Left cardiac atrium (tissue), 4 donors: Measurements from ENCODE around the gene EXTL1. TPM values are rescaled to one million over a fixed set of nuclear protein-coding genes. Genes with fewer than 3 reads are reported as not detected.

Experiments used
- ATAC-seq, 2 donors: fragments of 200-7000 bp; cut with Tn5 transposase; one replicate each; pipeline ENCODE4 v1.9.1; 2020; ENCODE audit warnings: mild to moderate bottlenecking in 2 of 2, moderate library complexity in 2 of 2
- DNase-seq: peaks from one replicate; pipeline ENCODE4 v3.0.0-alpha.2; 2020
- intact Hi-C, 2 donors: fragments of 100-400 bp; cut with DNase I; formaldehyde crosslinking; loops; one replicate each; pipeline versions ENCODE4 v1.14.1 to v1.15.1; 2022 to 2023
- total RNA-seq, 2 donors: library from RNA; stranded (reverse); fragmentation: NEBNext Ultra II Directional; extraction: Animal tissue kit (Norgen Biotek cat#: 25700); gene quantifications; one replicate each; pipeline ENCODE4 v1.2.1, GENCODE V29; 2021
- donor health status: DM: no; HTN: yes; CAD: no.
- donor health status: DM: no; HTN: yes; CAD: no; lungs with severe emphysema.
- donor health status: DM: yes; HTN: yes; CAD: no.
- donor health status: Dilated cardiomyopathy.

EXTL1 gene
- total RNA-seq, 2 donors from 2014 or later: 1.3 to 3.2 TPM

DNA sequence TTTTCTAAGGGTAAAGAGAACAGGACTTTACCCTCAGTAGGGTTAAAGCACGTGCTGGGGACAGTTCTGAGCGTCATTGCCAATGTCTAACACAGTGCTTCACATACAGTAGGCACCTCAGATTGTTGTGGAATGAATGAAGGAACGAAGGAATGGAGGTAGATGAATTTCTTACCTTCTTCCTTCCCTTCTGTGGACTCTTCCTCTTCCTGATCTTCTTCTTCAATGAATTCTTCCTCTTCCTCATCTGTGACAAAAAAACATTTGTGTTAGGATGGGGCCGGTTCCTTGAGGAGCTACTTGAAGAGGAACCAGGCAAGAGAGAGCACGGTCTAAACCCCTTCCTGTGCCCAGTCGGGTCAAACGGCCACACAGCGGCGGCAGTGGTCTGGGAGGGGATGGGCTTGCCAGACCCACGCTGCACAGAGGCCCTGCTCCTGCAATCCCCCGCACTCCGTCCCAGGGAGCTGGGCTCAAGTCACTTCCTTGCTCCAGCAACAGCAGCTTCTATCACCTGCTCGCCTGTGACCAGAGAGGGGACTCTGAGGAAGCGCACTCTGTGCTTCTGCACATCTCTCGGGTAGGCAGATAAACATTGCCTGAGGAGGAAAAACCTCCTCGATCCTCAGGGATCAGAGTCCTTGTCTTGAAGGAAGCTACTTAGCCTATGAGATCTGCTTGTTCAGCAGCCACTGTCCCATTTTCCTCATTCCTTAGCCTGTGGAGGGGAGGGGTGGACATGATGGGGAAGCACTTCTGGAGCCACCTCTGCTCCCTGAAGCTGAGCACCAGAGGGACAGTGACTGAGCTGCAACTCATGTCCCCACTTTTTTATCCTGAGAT, 32.4 kb downstream of the EXTL1 start:
- no peak for DNase-seq
- ATAC-seq: no peak

DNA sequence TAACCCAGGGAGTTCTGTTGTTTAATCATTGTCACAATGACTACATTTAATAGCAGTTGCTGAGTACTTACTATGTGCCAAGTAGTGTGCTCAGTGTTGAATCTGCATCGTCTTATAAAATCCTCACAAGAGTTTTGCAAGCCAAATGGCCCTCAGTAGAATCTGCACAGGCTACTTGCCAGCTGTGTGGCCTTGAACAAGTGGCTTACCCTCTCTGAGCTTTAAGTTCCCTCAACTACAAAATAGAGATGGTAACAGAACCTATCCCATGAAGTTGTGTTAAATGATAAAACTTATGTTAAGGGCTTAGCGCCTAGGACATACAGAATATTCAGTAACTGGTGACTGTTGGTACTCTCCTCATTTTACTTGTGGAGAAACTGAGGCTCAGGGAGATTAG, 33.5 kb downstream of the EXTL1 start:
- DNase-seq: no peak
- ATAC-seq: no peak
- intact Hi-C loops: no loop called here

More for the DNA sequence above, 32.4 kb downstream of the EXTL1 start:
- intact Hi-C loops: no loop called here

DNA sequence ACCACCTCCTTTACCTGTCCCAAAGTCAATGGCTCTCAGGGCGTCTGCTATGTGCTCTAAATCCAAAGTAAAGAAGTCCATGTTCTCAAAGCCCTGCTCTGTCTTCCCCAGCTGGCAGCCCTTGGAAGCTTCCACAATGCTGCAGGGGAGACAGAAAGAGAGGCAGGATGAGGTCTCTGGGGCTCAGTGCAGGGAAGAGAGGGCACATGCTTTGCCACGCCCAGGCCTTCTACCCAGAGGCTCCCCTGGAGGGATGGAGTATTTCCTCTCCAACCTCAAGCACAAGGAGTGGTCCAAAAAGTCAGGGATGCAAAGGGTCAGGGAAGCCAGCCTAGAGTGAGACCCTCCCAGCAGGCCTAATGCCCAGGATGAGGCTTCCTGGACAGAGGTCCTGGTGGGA, 35.6 kb downstream of the EXTL1 start:
- no peak for DNase-seq
- intact Hi-C loops: no loop called here
- no peak for ATAC-seq

DNA sequence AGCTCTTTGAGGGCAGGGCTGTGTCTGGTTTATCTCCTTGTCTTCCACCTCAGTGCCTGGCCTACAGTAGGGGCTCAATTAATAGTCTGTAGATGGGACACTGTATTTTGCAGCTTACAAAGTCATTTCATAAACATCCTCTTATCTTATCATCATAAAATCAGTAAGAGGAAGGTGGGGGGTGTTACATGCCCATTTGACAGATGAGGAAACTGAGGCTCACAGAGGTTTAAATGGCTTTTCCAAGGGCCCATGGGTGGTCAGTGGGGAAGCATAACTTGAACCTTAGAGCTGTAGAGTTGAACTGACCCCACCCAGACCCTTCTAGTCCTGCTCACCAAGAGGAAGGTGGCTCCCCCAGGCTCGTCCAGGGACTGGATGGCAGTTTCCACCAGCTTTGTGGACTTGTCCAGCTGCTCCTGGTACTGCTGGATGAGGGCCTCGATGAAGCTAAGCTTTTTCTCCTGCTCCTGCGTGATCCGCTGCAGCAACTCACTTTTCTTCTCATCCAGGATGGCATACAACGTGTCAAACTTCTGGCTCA, 36.5 kb downstream of the EXTL1 start:
- intact Hi-C loops: no loop called here
- DNase-seq: no peak
- no peak for ATAC-seq

DNA sequence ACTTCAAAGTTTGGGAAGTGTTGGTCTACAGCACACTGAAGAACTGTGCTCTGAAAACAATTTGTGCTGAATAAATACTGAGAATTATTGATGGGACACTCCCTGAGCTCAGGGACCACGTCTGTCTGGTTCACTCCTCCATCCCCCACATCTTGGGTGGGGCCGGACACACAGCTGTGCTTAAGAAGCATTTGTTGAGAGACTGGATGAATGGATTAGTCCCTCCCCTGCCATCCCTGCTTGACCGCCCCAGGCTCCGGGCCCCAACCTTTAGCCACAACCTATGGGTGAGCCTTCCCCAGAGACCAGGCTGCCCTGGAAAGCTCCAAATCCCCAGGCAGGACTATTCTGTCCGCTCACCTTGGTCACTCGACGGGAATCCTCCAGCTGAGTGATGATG, 38.3 kb downstream of the EXTL1 start:
- DNase-seq (no peak), ATAC-seq (no peak)
- intact Hi-C loops: no loop called here

DNA sequence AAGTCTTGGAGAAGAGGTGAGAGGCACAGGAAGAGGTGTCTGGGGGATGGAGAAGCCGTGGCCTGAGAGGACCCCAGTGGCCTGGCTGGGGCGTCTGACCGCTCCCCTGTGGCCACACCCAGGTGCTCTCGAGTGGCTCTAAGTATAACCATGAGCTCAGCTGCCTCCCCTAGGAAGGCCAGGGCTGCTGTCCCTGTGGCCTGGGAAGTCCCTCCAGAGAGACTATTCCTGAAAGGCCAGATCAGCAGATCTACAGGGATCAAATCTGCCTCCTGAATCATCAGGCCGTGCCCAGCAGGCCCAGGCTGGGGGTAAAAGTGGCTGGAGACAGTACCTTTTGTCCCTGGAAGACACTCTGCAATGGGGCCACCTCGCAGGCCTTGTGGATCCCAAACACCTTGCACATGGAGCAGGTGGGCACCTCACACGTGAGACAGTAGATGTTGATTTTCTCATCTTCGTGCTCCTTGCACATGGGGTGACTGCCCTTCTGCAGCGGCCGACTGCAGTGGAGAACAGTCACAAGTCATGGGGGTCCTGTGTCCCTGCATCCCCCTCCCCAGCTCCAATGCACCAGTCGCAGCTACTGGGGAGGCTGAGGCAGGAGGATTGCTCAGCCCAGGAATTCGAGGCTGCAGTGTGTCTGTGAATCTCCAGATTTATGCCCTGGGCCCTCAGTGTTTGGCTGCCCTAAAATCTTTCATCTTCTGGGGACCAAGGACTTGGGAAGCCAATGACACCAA, 39.4 kb downstream of the EXTL1 start:
- DNase-seq (no peak), ATAC-seq (peak; percentile 29 to 69)
- intact Hi-C loops: no loop called here

DNA sequence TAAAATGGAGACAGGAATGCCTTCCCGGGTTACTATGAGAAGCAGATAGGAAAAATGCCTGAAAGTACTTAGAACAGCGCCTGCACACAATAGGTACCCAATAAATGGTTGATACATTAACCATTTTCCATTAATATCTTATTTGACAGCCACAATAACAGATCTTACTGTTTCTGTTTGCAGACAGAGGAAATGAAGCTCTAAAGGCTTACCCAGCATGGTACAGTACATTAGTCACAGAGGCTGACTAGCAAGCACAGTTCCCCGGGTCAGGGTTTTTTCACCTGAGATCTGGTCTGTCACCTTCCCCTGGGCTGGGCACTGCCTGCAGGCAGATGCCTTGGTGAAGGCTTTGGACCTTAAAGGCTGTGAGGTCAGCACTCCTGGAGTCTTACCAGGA, 43.0 kb downstream of the EXTL1 start:
- ATAC-seq (no peak), DNase-seq (no peak)
- intact Hi-C loops: no loop called here

DNA sequence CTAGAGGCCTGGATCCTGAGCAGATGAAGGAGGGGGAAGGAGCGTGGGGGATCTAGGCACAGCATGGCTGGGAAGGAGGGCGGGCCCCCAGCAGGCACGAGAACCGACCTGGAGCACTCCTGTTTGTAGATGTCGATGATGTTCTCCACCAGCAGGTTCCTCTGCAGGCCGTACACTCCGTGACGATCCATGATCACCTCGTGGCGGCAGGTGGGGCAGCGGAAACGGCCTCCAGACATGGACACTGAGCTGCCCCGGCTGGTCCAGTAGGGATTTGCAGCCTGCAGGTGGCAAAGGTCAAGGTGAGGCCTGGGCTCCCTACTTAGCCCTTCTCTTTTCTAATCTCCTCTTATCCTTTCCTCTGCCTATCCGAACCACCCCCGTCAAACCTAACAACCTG, 44.6 kb downstream of the EXTL1 start:
- intact Hi-C loops: loop anchor here in 1 of 2 donors (2.0 kb wide), 1 partner anchor 29 kb away; no protein-coding TSS in a partner anchor
- ATAC-seq (no peak), DNase-seq (no peak)

DNA sequence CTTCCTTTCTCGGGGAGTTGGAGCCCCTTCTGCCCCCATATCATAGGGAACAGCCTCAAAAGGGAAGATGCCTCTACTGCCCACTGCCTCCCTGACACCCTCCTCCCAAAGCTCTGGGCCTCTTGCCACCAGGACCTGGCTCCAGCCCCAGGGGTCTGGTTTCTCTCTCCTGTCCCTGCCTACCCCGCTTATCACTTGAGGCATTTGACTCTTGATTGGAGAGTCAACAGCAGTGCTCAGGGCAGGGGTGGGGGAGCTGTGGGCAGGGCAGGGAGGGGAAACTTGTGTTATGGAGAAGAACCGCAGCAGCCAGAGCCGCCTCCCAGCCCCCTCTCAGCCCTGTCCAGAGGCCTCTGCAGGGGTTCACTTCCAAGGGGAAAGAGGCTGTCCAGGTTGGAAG, 45.3 kb downstream of the EXTL1 start:
- DNase-seq: peak; percentile 67
- intact Hi-C loops: loop anchor here in 1 of 2 donors (2.0 kb wide), 1 partner anchor 28 kb away; no protein-coding TSS in a partner anchor
- peak; percentile 90 to 95 for ATAC-seq

DNA sequence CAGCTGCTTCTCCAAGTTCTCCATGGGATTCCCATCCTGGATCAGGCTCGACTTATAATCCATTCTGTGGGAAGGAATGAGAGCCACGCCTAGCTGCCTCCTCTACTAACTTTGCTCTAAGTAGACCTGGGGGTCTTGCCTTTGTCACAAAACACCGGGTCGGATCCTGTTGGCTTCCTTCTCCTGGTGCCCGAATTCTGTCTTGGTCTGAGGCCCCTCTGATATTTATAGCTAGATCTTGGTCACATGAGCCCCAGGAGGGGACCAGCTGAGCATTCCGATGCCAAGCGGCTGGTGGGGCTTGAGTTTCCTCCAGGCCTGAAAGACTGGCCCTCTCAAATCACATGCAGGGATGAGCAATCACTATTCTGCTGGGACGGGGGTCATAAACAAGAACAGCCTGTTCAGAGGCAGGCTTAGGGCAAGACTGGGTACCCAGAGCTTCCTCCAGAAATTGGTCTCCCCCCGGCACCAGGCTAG, 45.9 kb downstream of the EXTL1 start, which contains the start of gene TRIM63:
TSS of gene TRIM63 (minus strand) at position 199 of the 480 bp plus-strand sequence. CDS start at position 63, 136 bp downstream.
- intact Hi-C loops: loop anchor here in 1 of 2 donors (2.0 kb wide), 1 partner anchor 27 kb away; no protein-coding TSS in a partner anchor
- peak; percentile 67 to 81 for ATAC-seq
- DNase-seq: peak; percentile 55

DNA sequence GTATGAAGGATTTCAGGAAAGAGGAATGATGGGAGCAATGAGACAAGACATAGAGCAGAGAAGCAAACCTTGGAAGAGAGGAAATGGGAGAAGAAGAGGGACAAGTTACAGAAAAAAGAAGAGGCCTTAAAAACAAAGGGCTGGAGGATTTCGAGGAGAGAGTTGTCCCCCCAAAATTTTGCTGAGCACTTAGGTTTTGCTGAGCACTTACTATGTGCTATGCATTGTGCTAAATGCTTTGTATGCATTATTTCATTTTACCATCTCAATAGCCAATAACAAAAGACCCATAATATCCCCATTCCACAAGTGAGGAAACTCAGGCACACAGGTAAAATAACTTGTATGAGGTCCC, 48.3 kb downstream of the EXTL1 start:
- ATAC-seq: no peak
- intact Hi-C loops: no loop called here

DNA sequence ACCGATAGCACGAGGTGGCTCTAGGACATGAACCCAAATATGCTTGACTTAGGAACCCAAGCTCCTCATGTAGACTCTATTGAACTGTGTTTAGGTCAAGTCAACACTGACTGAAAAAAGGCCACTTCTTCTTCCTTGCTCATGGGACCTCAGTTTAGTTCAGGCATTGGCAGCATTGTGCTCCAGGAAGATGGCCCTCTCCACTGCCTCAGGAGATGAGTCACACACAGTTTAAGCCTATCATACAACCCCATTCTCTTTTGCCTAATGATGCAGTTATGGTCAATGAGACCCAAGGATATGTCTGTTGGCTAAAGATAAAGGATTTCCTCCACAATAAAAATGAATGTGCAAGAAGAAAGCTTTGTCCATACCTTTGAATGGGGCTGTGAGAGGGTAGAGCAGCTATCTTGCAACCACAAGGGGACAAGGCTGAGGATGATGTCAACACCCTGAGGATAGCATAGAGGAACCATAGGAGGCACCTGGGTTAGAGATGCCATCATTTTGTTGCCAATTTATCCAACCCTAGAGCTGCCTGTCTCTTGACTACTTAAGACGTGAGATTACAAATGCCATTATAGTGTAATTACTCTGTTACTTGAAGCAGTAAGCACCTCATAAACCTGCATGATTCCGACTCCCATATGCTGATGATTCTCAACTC, 48.9 kb downstream of the EXTL1 start:
- no peak for ATAC-seq
- no peak for DNase-seq
- intact Hi-C loops: no loop called here

More for the DNA sequence above, 48.3 kb downstream of the EXTL1 start:
- no peak for DNase-seq

DNA sequence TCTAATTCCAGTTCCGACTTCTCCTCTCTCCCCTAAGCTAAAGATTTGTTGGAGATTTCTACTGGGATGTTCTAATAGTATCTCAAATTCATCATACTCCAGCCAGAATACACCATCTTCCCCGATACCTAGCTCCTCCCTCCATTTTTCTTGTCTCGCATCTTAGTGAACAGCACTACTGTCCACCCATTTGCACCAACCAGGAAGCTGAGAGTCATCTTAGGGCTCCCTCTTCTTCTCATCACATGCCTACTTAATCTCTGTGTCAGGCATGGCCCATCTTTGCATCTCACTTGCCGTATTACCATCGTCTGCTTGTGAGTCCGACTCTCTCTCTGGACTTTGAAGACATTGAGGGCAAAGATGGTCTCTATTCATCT, 49.4 kb downstream of the EXTL1 start:
- DNase-seq (no peak), ATAC-seq (no peak)
- intact Hi-C loops: no loop called here

DNA sequence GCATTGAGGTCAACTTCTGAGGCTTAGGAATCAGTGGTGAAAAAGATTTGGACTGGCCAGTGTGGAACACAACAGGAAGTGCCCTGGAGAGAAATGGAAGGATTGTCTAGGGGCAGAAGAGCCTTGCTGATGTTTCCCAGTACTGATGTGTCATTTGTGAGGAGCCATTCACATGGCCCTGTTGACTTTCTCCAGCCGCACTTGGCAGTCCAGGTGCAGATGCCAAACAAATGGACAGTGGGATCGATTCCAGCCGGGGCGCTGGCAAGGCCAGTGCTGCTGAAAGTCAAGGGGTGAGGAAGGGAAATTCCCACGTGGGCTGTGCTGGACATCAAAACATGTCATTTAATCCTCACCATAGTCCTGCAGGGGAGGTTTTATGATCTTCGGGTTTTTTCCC, 50.7 kb downstream of the EXTL1 start:
- intact Hi-C loops: no loop called here
- DNase-seq (peak; percentile 47), ATAC-seq (peak; percentile 42)

DNA sequence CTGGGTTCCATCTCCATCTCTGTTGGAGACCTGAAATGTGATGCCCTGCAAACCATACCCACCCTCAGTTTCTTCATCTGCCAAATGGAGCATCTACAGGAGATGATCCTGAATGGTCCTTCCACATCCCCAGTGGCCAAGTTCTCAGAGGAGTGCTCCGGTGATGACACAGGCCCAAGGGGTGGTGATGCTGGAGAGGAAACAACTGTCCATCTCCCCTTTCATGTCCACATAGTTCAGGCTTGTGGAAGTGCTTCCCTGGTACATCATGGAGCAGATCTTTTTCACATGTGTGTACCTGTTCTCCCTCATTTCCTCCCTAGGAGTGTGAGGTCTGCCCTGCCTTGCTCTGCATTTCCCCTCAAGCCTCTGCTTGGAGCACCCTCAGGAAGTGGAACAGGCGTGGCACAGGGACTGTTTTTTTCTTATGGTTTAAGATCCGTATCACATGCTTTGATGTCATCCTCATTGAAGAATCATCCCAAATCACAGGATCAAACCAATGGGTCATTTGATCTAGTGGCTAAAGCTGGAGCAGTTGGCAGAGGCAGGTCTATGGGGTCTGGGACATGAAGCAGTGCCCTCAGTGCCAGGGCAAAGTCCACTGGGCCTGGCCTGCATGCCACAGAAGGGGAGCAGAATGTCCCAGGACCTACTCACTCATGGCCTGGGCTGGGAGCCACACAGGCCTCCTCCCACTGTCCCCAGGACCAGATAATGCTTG, 54.0 kb downstream of the EXTL1 start:
- ATAC-seq: peak in 1 of 2 donors; percentile 70
- no peak for DNase-seq
- intact Hi-C loops: no loop called here

DNA sequence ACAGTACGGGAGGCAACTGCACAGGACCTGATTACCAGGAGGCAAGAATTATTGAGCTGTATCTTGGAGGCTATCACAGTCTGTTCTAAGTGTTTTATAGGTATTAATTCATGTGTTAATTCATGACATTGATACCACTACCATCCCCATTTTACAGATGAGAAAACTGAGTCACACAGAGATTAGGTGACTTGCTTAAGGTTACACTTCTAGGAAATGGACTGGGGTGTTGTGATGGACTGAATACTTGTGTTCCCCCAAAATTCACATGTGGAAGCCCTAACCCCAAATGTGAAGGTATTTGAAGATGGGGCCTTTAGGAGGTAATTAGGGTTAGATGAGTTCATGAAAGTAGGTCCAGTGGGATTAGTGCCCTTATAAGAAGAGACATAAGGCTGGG, 55.9 kb downstream of the EXTL1 start:
- ATAC-seq: no peak
- no peak for DNase-seq
- intact Hi-C loops: no loop called here

DNA sequence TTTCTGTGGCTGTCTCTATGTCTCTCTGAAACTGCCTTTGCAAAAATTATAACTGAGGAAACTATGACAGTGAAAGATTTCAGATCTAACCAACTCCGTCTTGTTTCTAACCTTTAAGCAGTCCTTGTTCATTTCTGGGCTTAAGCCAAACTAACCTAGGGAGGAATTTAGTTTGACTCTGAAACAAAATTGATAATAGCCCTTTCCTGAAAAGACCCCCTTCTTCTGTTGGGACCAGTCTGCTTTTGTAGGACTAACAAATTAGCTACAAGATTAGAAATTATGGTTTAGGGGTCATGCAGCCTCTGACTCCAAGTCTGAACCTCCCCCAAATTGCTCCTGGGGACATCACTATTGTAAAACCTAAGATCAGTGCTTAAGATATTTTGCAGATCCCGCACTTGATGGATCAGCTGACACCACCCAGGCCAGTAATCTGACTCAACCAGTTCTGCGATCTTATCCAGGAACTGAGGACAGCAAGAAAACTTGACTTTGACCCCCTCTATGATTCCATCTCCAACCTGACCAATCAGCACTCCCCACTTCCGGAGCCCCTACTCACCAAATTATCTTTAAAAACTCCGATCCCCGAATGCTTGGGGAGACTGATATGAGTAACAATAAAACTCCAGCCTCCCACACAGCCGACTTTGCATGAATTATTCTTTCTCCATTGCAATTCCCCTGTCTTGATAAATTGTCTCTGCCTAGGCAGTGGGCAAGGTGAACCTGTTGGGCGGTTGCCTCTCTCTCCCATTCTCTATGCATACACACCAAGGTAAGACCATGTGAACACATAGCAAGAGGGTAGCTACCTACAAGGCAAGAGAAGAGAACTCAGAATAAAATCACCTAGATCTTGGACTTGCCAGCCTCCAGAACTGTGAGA, 57.0 kb downstream of the EXTL1 start:
- DNase-seq (no peak), ATAC-seq (no peak)
- intact Hi-C loops: no loop called here

DNA sequence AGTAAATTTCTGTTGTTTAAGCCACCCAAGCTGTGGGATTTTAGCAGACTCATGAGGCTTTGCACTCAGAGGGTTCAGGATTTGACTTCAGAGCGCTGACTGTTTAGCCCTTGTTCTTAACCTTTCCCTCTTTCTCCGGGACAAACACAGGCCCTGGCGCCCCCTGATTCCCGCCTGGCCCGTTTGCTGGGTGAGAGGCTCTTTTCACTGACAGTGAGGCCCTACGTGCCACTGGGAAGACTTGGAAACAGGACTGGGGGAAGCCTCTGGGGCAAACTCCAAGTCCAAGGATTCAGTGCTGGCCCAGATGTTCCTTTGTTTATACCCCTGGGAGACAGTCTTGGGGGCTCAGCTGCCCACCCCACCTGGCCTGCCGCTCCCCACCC, 57.6 kb downstream of the EXTL1 start:
- no peak for ATAC-seq

More for the DNA sequence above, 57.6 kb downstream of the EXTL1 start:
- no peak for DNase-seq
- intact Hi-C loops: no loop called here
